Glutamatergic neuron (in vitro differentiated cells): ENCODE data around the gene ASB12. TPM values are rescaled to one million over a fixed set of nuclear protein-coding genes. Genes with fewer than 3 reads are reported as not detected.

Source experiments
- DNase-seq: peaks from one replicate; pipeline ENCODE4 v3.0.0; 2022
- H3K27ac Mint-ChIP-seq: one replicate; pipeline ENCODE4 v1.8.0; 2020; ENCODE audit warnings: mild to moderate bottlenecking, mixed read lengths, inconsistent platforms; ENCODE audit not compliant: unreplicated experiment
- H3K27me3 Mint-ChIP-seq: one replicate; pipeline ENCODE4 v1.8.0; 2020; ENCODE audit warnings: mild to moderate bottlenecking, moderate library complexity, mixed read lengths, inconsistent platforms; ENCODE audit not compliant: unreplicated experiment
- H3K36me3 Mint-ChIP-seq: one replicate; pipeline ENCODE4 v1.8.0; 2020; ENCODE audit warnings: mild to moderate bottlenecking, mixed read lengths, inconsistent platforms; ENCODE audit not compliant: unreplicated experiment
- H3K4me1 Mint-ChIP-seq: one replicate; pipeline ENCODE4 v1.8.0; 2020; ENCODE audit warnings: mild to moderate bottlenecking, low read depth, mixed read lengths, inconsistent platforms; ENCODE audit not compliant: unreplicated experiment
- H3K4me3 Mint-ChIP-seq: one replicate; pipeline ENCODE4 v1.8.0; 2020; ENCODE audit warnings: mild to moderate bottlenecking, mixed read lengths, inconsistent platforms; ENCODE audit not compliant: unreplicated experiment
- H3K9me3 Mint-ChIP-seq: one replicate; pipeline ENCODE4 v1.8.0; 2020; ENCODE audit warnings: mild to moderate bottlenecking, moderate library complexity, mixed read lengths, inconsistent platforms; ENCODE audit not compliant: unreplicated experiment
- CTCF ChIP-seq: fragments of 200-600 bp; sonication (generic); IDR thresholded peaks from one replicate; pipeline ENCODE4 v1.5.0; 2021; ENCODE audit not compliant: partially characterized antibody, unreplicated experiment
- total RNA-seq: library from RNA; stranded (reverse); fragmentation: NEBNext Ultra II Directional; extraction: Animal tissue kit (Norgen Biotek cat#: 25700); gene quantifications from one replicate; pipeline ENCODE4 v1.2.1, GENCODE V29; 2021; ENCODE audit not compliant: unreplicated experiment

Gene ASB12
- total RNA-seq, 1 donor from 2014 or later = 0.32 TPM

GRCh38 chrX:64187762-64188150, 42.7 kb downstream of the ASB12 start:
- Mint-ChIP-seq H3K36me3 (peaks cover 4% of the 10 kb centered on the region), H3K4me3 (no peak overlapping the region), H3K9me3 (no peaks in the 10 kb centered on the region), H3K27me3 (peaks cover 2% of the 10 kb centered on the region), H3K27ac (no peak overlapping the region), H3K4me1 (peaks cover 7% of the 10 kb centered on the region)
- DNase-seq = no peak
- TF ChIP-seq CTCF = no peak

GRCh38 chrX:64186974-64187761, 43.2 kb downstream of the ASB12 start:
- peaks cover 4% of the 10 kb centered on the region for H3K36me3 Mint-ChIP-seq
- H3K4me1 Mint-ChIP-seq = peaks cover 8% of the 10 kb centered on the region
- H3K27ac Mint-ChIP-seq = no peak overlapping the region
- TF ChIP-seq CTCF = no peak
- no peak for DNase-seq
- H3K27me3 Mint-ChIP-seq = peaks cover 2% of the 10 kb centered on the region
- H3K4me3 Mint-ChIP-seq = no peak overlapping the region
- no peaks in the 10 kb centered on the region for H3K9me3 Mint-ChIP-seq

- Mint-ChIP-seq H3K27me3 (peaks cover 2% of the 10 kb centered on the region), H3K4me3 (no peak overlapping the region), H3K27ac (no peak overlapping the region), H3K36me3 (no peaks in the 10 kb centered on the region), H3K9me3 (no peaks in the 10 kb centered on the region), H3K4me1 (peaks cover 8% of the 10 kb centered on the region)
- no peak for TF ChIP-seq CTCF
- no peak for DNase-seq
Observed at GRCh38 chrX:64184396-64184795, 46.0 kb downstream of the ASB12 start.

- Mint-ChIP-seq H3K27me3 (peaks cover 2% of the 10 kb centered on the region), H3K4me3 (no peak overlapping the region), H3K4me1 (peaks cover 8% of the 10 kb centered on the region), H3K9me3 (no peaks in the 10 kb centered on the region), H3K36me3 (no peaks in the 10 kb centered on the region), H3K27ac (no peak overlapping the region)
- DNase-seq = no peak
- TF ChIP-seq CTCF = no peak
Observed at GRCh38 chrX:64182208-64182607, 48.2 kb downstream of the ASB12 start.

GRCh38 chrX:64176876-64177275, 53.5 kb downstream of the ASB12 start:
- no peak for TF ChIP-seq CTCF
- no peaks in the 10 kb centered on the region for H3K4me1 Mint-ChIP-seq
- no peak overlapping the region for H3K27ac Mint-ChIP-seq
- no peak for DNase-seq
- H3K9me3 Mint-ChIP-seq = no peaks in the 10 kb centered on the region
- H3K4me3 Mint-ChIP-seq = no peak overlapping the region
- H3K27me3 Mint-ChIP-seq = no peaks in the 10 kb centered on the region
- no peaks in the 10 kb centered on the region for H3K36me3 Mint-ChIP-seq
